Fibroblast of peridontal ligament (primary cell): ENCODE measurements around the gene DHRSX.
A peak's percentile ranks its signal among the peaks of the same experiment; 100 is the strongest.
"Not testable (repeated sequence)": the region's sequence is repeated elsewhere in the genome, so short reads cannot be mapped to it uniquely, and the experiment has no call there.

ENCODE experiments used
- DNase-seq: peaks from one replicate; pipeline ENCODE4 v3.0.0-alpha.2; 2010; ENCODE audit errors: extremely low read depth

Gene DHRSX

DNA sequence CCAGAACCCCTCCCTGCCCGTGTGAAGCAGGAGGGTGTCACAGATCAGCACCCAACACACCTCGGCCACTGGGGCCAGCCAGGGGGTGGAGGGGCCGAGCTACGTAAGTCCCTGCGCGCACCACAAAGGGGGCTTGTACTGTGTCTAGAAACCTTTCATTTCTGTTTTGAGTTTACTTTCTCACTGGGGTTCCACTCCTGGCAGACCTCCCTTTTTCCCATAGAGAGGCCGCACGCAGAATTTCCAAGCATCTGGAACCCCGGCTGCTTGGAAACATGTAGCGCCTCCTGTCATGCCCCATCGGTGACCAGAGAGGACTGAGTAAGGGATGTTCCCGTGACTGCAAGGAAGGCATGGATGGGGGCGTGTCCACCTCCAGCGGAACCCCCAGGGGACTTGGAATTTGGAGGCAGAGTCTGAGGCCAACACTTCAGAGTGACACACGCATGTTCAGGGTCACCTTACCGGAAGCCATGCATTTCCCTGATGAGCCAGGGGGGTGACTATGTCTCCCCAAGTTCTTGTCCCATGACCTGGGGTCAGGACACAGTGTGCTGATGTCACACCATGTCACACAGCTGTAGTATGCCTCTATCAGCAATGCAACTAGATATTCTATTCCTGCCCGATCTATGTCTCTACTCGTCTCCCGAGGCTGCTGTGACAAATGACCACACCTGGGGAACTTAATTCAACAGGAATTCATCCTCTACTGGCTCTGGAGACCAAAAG, 105.3 kb downstream of the DHRSX start:
- no peak for DNase-seq

- DNase-seq = peak; percentile 72
Observed at GRCh38 chrX:2391869-2392606, 108.7 kb downstream of the DHRSX start.

GRCh38 chrX:2390754-2391153, 110.0 kb downstream of the DHRSX start:
- DNase-seq = no peak

GRCh38 chrX:2389731-2390130, 111.0 kb downstream of the DHRSX start:
- not testable (repeated sequence) for DNase-seq

DNA sequence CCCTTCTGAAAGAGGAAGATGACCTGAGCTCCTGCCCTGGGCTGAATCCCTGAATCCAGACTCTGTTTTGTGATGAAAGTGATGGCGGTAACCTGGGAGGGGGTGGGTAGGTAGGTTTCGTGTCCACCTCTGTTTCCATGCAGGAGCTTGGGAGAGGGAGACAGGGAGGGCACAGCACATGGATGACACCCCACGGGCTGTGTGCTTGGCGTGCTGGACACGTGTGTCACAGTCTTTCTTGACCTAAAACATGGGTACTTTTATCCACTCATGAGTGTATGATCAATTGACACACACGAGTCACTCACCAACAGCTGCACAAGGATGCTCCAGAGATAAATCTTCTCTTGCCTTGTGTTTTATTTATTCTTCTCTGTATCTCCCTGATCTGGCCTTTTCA, 111.5 kb downstream of the DHRSX start:
- no peak for DNase-seq

- peak; percentile 11 for DNase-seq
Observed at GRCh38 chrX:2388669-2389068, 112.1 kb downstream of the DHRSX start.

- peak; percentile 78 for DNase-seq
Observed at GRCh38 chrX:2387614-2388239, 113.0 kb downstream of the DHRSX start.

DNA sequence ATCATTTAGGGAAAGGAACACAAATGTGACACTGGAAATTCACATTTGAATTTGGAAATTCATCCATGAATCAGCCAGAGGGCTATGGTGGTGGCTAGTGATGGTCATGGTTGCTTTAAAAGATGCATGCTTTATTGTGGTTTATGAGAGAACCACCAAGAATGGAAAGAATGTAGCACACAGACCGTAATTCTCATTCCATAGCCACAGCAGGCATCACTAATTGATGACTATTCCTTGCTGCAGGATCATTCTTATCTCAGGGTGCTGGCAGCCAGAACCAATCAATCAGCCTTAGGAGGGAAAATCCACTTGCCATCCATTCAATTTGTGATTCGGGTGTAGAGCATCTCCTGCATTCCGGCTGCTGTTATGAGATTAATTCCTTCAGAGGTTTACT, 115.6 kb downstream of the DHRSX start:
- DNase-seq = peak; percentile 80

GRCh38 chrX:2384486-2384885, 116.3 kb downstream of the DHRSX start:
- DNase-seq = no peak

DNA sequence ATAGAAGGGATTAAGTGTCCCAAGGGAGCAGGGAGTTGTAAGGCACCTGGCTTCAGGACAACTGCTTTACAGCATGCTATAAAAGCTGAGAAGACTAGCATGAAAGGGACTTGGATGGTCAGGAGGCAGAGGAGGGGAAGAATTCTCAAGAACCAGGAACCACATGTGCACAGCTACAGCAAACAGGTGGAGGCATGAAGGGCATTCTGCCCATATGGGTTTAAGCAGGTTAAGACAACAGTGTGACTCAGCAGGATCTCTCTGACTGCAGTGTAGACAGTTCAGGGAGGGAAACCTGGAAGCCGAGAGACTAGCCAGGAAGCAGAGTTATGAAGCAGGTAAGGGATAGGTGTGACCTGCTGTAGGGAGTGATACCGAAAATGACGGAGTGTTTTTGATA, 117.0 kb downstream of the DHRSX start:
- no peak for DNase-seq

GRCh38 chrX:2383144-2383543, 117.6 kb downstream of the DHRSX start:
- no peak for DNase-seq

DNA sequence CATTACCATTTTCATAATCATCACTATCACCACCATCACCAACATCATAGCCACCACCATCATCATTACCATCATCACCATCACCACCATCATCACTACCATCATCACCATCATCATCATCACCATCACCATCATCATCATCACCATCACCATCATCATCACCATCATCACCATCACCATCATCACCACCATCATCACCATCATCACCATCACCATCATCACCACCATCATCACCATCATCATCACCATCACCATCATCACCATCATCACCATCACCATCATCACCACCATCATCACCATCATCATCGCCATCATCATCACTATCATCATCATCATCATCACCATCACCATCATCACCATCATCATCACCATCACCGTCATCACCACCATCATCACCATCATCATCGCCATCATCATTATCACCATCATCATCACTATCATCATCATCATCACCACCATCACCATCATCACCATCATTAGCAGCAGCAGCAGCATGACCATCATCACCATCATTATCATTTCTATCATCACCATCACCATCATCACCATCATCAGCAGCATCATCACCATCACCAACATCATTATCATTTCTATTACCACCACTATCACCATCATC, 118.2 kb downstream of the DHRSX start:
- DNase-seq = not testable (repeated sequence)

- DNase-seq = no peak
Observed at GRCh38 chrX:2376166-2376565, 124.6 kb downstream of the DHRSX start.

- DNase-seq = peak; percentile 94
Observed at GRCh38 chrX:2374086-2374485, 126.7 kb downstream of the DHRSX start.

DNA sequence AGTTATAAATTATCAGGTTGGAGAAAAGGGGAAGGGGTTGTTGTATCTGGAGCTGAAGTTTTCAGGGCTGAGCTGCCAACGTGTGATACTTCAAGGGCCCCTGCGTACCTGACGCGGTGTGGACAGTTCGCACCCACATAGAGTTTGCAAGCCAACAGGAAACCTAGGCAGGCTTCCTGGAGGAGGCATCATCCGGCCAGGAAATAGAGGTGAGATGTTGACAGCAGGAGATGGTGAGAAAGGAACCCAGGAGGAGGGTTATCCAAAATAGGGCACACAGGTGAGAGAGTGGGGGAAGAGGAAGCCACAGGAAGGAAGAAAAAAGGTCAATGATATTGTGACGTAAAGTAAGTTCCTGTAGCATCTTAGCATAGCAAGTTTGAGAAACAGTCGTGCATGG, 127.2 kb downstream of the DHRSX start:
- no peak for DNase-seq

- DNase-seq = peak; percentile 52
Observed at GRCh38 chrX:2371026-2371711, 129.6 kb downstream of the DHRSX start.

- DNase-seq = peak; percentile 77
Observed at GRCh38 chrX:2370456-2370855, 130.3 kb downstream of the DHRSX start.

DNA sequence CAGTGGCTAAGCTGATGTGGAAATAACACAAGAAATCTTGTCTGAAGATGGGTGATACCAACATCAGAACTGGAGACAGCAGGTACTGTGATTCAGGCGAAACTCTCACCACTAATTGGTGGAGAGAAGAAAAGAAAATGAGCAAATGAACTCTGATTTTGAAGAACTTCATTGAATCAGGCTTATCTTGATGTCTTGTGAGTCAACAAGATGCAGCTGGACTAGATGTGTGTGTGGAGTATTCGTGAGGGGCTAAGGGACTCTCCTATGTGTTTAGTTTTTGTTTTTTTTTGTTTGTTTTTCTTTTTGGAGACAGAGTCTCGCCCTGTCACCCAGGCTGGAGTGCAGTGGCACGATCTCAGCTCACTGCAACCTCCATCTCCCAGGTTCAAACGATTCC, 131.6 kb downstream of the DHRSX start:
- no peak for DNase-seq

DNA sequence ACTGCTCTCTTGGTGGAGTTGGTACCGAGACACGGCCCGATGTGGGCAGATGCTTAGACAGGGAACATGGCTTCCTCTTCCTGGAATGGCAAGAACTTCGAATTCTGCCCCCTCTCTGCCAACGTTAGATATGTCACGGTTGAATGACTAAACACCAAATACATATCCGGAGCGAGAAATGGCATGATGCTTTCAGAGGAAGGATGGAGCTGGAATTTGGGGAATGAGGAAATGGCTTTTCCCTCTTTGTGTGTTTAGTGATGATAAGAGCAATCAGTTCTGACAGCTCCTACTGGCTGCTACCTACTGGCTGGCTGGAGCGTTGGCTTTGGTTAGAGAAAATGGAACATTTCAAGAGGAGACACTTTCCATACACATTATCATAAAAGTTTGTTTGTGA, 140.0 kb downstream of the DHRSX start:
- DNase-seq = no peak

GRCh38 chrX:2359522-2359921, 141.3 kb downstream of the DHRSX start:
- DNase-seq = not testable (repeated sequence)
